ENCODE results near the gene ABCG5.

The ABCG5 gene

GRCh38 chr2:43854671-43855070 lies 16.0 kb upstream of the ABCG5 start:
- TF ChIP-seq, protein P1, sequence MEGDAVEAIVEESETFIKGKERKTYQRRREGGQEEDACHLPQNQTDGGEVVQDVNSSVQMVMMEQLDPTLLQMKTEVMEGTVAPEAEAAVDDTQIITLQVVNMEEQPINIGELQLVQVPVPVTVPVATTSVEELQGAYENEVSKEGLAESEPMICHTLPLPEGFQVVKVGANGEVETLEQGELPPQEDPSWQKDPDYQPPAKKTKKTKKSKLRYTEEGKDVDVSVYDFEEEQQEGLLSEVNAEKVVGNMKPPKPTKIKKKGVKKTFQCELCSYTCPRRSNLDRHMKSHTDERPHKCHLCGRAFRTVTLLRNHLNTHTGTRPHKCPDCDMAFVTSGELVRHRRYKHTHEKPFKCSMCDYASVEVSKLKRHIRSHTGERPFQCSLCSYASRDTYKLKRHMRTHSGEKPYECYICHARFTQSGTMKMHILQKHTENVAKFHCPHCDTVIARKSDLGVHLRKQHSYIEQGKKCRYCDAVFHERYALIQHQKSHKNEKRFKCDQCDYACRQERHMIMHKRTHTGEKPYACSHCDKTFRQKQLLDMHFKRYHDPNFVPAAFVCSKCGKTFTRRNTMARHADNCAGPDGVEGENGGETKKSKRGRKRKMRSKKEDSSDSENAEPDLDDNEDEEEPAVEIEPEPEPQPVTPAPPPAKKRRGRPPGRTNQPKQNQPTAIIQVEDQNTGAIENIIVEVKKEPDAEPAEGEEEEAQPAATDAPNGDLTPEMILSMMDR (IDR thresholded peaks at IDR 0.05; ENCODE audit: low read depth, low read length, missing control alignments) = no peak

GRCh38 chr2:43853141-43854081 lies 14.8 kb upstream of the ABCG5 start:
- no peak overlapping the region for H3K4me3 ChIP-seq (replicated peaks; ENCODE audit: low read depth, low read length)
- no peak for DNase-seq (ENCODE audit: extremely low read depth, low read depth)
- TF ChIP-seq, protein P1 (IDR thresholded peaks at IDR 0.05; ENCODE audit: low read depth, low read length, missing control alignments) = no peak

More at GRCh38 chr2:43854671-43855070, 16.0 kb upstream of the ABCG5 start:
- DNase-seq (ENCODE audit: extremely low read depth, low read depth) = no peak
- no peak overlapping the region for H3K4me3 ChIP-seq (replicated peaks; ENCODE audit: low read depth, low read length)

DNA sequence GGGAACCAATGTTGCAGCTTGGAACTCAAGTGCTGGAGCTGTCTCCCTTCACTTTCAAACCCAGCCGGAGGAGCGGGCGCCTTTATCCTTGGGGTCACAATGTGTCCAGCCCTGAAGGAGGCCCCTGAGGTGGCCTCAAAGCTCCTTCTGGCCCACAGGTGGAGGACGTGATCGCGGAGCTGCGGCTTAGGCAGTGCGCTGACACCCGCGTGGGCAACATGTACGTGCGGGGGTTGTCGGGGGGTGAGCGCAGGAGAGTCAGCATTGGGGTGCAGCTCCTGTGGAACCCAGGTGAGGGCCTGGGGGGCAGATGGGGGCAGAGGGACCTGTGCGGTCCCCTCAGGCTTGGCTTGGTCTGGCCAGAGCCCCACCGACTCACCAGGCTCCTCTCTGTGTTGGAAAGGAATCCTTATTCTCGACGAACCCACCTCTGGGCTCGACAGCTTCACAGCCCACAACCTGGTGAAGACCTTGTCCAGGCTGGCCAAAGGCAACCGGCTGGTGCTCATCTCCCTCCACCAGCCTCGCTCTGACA lies 13.6 kb upstream of the ABCG5 start:
- no peak for DNase-seq (ENCODE audit: extremely low read depth, low read depth)
- no peak overlapping the region for H3K4me3 ChIP-seq (replicated peaks; ENCODE audit: low read depth, low read length)
- TF ChIP-seq, protein P1 (IDR thresholded peaks at IDR 0.05; ENCODE audit: low read depth, low read length, missing control alignments) = no peak

DNA sequence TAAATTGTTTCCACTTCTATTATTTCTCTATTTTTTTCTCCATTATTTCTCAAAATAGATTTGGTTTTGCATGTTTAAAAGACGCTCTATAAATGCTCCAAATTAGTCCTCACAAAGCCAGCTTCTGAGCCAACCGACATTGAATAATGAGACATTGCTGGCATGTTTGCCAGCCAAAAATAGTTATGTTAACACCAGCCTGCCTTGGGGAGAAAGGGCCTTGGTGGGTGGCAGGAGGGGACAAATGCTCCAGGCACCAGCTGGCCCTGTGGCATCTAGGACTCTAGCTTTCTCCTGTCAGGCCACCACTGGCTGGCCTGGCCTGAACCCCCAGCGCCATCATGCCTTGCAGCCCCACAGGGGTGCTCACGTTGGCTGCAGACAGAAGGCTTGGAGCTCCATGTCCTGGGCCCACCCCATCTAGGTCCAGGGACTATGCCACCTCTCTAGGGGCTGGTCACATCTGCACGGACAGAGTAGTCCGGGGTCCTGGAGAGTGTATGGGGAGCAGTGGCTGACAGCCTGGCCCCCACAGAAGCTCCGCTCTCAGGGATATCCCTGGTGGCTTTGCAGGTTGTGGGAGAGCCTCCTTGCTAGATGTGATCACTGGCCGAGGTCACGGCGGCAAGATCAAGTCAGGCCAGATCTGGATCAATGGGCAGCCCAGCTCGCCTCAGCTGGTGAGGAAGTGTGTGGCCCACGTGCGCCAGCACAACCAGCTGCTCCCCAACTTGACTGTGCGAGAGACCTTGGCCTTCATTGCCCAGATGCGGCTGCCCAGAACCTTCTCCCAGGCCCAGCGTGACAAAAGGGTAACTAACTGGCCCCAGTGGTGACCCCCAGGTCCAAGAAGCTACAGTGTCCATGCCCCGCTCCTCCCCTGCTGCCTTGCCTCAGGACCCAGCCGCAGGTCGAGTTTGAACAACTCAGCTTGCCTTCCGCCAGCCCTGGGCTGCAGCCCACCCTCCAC lies 12.7 kb upstream of the ABCG5 start:
- H3K4me3 ChIP-seq (replicated peaks; ENCODE audit: low read depth, low read length) = no peak overlapping the region
- TF ChIP-seq, protein P1 (IDR thresholded peaks at IDR 0.05; ENCODE audit: low read depth, low read length, missing control alignments) = no peak

GRCh38 chr2:43848214-43848613 lies 9.6 kb upstream of the ABCG5 start:
- H3K4me3 ChIP-seq (replicated peaks; ENCODE audit: low read depth, low read length) = no peak overlapping the region
- no peak for DNase-seq (ENCODE audit: extremely low read depth, low read depth)
- TF ChIP-seq, protein P1 (IDR thresholded peaks at IDR 0.05; ENCODE audit: low read depth, low read length, missing control alignments) = no peak

More for the DNA sequence above, 12.7 kb upstream of the ABCG5 start:
- DNase-seq (ENCODE audit: extremely low read depth, low read depth) = no peak

DNA sequence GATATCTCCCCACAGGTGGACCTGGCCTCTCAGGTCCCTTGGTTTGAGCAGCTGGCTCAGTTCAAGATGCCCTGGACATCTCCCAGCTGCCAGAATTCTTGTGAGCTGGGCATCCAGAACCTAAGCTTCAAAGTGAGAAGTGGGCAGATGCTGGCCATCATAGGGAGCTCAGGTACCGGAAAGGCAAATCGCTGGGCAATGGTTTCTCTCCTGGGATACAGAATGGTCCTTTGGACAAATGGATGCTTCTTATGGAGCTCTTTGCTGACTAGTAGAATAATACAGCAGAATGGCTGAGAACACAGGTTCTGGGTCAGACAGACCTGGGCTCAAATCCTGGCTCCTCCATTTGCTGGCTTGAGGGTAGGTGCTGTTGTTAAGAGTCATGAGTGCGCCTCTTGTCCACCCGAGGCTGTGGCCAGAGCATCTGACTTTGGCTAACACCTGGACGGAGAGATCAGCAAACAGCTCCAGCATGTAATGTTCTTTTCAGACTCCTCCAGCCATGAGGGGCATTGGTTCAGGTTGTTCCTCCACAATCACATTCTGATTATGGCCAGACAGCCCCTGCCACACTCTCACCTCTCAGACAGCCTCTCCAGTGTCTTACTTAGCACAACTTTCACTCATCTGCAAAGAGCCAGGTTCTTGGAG lies 7.6 kb upstream of the ABCG5 start:
- DNase-seq (ENCODE audit: extremely low read depth, low read depth) = no peak
- TF ChIP-seq, protein P1 (IDR thresholded peaks at IDR 0.05; ENCODE audit: low read depth, low read length, missing control alignments) = no peak
- H3K4me3 ChIP-seq (replicated peaks; ENCODE audit: low read depth, low read length) = no peak overlapping the region
